HepG2 (cell line): ENCODE data around the gene TOB2. TPM values are rescaled to one million over a fixed set of nuclear protein-coding genes. Genes with fewer than 3 reads are reported as not detected.

Source experiments
- ARID3A ChIP-seq: IDR thresholded peaks from 2 replicates; pipeline ENCODE4 v1.6.1; 2012; ENCODE audit warnings: low read depth, low read length, improper control_type of control experiment
- BCL6 ChIP-seq: IDR thresholded peaks from 2 replicates; pipeline ENCODE4 v1.6.1; 2016; ENCODE audit warnings: missing genetic modification reagents, missing compliant biosample characterization
- DMAP1 ChIP-seq: IDR thresholded peaks from 2 replicates; pipeline ENCODE4 v1.6.1; 2016
- ETV6 ChIP-seq: sonication (generic); formaldehyde crosslinking; conservative IDR thresholded peaks from 2 replicates; pipeline ENCODE4 v1.4.0; 2020; ENCODE audit warnings: missing genetic modification reagents
- HNF4A ChIP-seq: sonication (generic); formaldehyde crosslinking; IDR thresholded peaks from 2 replicates; pipeline ENCODE4 v1.4.0; 2020; ENCODE audit warnings: missing genetic modification reagents
- HNRNPLL ChIP-seq: fragments of 200-400 bp; formaldehyde crosslinking; IDR thresholded peaks from 2 replicates; pipeline ENCODE4 v1.6.1; 2017; ENCODE audit warnings: mild to moderate bottlenecking, low read depth, low read length; ENCODE audit not compliant: poor library complexity, severe bottlenecking
- IKZF1 ChIP-seq: fragments of 450-650 bp; IDR thresholded peaks from 2 replicates; pipeline ENCODE4 v1.7.1; 2016
- KDM6A ChIP-seq: IDR thresholded peaks from 2 replicates; pipeline ENCODE4 v1.6.1; 2016; ENCODE audit warnings: low read depth
- MAX ChIP-seq: IDR thresholded peaks from 2 replicates; pipeline ENCODE4 v1.6.1; 2012; ENCODE audit warnings: inconsistent platforms
- MED1 ChIP-seq: sonication (generic); formaldehyde crosslinking; IDR thresholded peaks from 2 replicates; pipeline ENCODE4 v1.4.0; 2020; ENCODE audit warnings: missing genetic modification reagents
- NFE2L2 ChIP-seq: fragments of 150-350 bp; IDR thresholded peaks from 2 replicates; pipeline ENCODE4 v1.6.1; 2014; ENCODE audit warnings: low read length
- NFYB ChIP-seq: sonication (generic); formaldehyde crosslinking; IDR thresholded peaks from 2 replicates; pipeline ENCODE4 v1.4.0; 2020; ENCODE audit warnings: missing genetic modification reagents
- NR2C2 ChIP-seq: sonication (generic); formaldehyde crosslinking; IDR thresholded peaks from 2 replicates; pipeline ENCODE4 v1.4.0; 2020; ENCODE audit warnings: missing genetic modification reagents, mild to moderate bottlenecking, moderate library complexity, borderline replicate concordance
- PCBP1 ChIP-seq: fragments of 200-400 bp; formaldehyde crosslinking; IDR thresholded peaks from 2 replicates; pipeline ENCODE4 v1.6.1; 2017; ENCODE audit warnings: mild to moderate bottlenecking, low read depth, low read length, borderline replicate concordance
- RFX5 ChIP-seq: IDR thresholded peaks from 2 replicates; pipeline ENCODE4 v1.6.1; 2011; ENCODE audit warnings: low read depth, low read length, improper control_type of control experiment
- SNAPC4 ChIP-seq: sonication (generic); formaldehyde crosslinking; IDR thresholded peaks from 2 replicates; pipeline ENCODE4 v1.4.0; 2020; ENCODE audit warnings: mild to moderate bottlenecking, missing genetic modification reagents
- ZBTB21 ChIP-seq: sonication (generic); formaldehyde crosslinking; IDR thresholded peaks from 2 replicates; pipeline ENCODE4 v1.4.0; 2020; ENCODE audit warnings: missing genetic modification reagents
- ZMYM4 ChIP-seq: sonication (generic); formaldehyde crosslinking; IDR thresholded peaks from 2 replicates; pipeline ENCODE4 v1.8.1; 2023; ENCODE audit warnings: mild to moderate bottlenecking, missing genetic modification reagents
- ZNF574 ChIP-seq: sonication (generic); formaldehyde crosslinking; IDR thresholded peaks from 2 replicates; pipeline ENCODE4 v1.4.0; 2020; ENCODE audit warnings: missing genetic modification reagents
- ZNF577 ChIP-seq: sonication (generic); formaldehyde crosslinking; IDR thresholded peaks from 2 replicates; pipeline ENCODE4 v1.4.0; 2020; ENCODE audit warnings: mild to moderate bottlenecking, low read depth, missing genetic modification reagents, borderline replicate concordance
- ZNF670 ChIP-seq: sonication (generic); formaldehyde crosslinking; IDR thresholded peaks from 2 replicates; pipeline ENCODE4 v1.8.0; 2022; ENCODE audit warnings: mild to moderate bottlenecking, missing genetic modification reagents, borderline replicate concordance
- ZNF879 ChIP-seq: sonication (generic); formaldehyde crosslinking; IDR thresholded peaks from 2 replicates; pipeline ENCODE4 v1.8.1; 2023; ENCODE audit warnings: missing genetic modification reagents
- polyA plus RNA-seq, 8 experiments: library from polyadenylated mRNA; depleted of rRNA in 3 of 8; stranded (reverse) in 7 of 8; unstranded in 1 of 8; fragments of >200 nt; fragmentation: Illumina TruSeq in 4 of 8; extraction: Trizol in 4 of 8; gene quantifications; 2 replicates each; pipeline versions ENCODE4 v1.2.1 to v1.2.3, GENCODE V29; 2011 to 2016; ENCODE audit warnings: low read depth in 4 of 8, missing spikeins in 1 of 8, mixed read lengths in 1 of 8; ENCODE audit not compliant: insufficient read depth in 1 of 8
- total RNA-seq, 5 experiments: library from RNA; depleted of rRNA; stranded (reverse); fragments of >200 nt; fragmentation: Illumina TruSeq; extraction: Trizol; gene quantifications; 2 replicates each; pipeline ENCODE4 v1.2.3, GENCODE V29; 2016; ENCODE audit warnings: low read depth in 1 of 5

TOB2 gene
- total and polyA plus RNA-seq, 2 of the 13 experiments (the other 11 are each of a cell fraction or from before 2014, with no cell fraction given): 12.2 to 13.7 TPM

GRCh38 chr22:41448189-41448808 is 1.7 kb upstream of the TOB2 start (continued):
- TF ChIP-seq SNAPC4 (CRISPR knock-in tag): peak; percentile 40; the same call in 1 of the 2 replicates
- TF ChIP-seq IKZF1: no peak
- peak; percentile 75 for TF ChIP-seq MED1 (CRISPR knock-in tag)
- TF ChIP-seq ZMYM4 (CRISPR knock-in tag): peak; percentile 19; the same call in 1 of the 2 replicates
- TF ChIP-seq BCL6 (CRISPR knock-in tag): peak; percentile 19; the same call in 1 of the 2 replicates
- peak; percentile 24; the same call in 1 of the 2 replicates for TF ChIP-seq ETV6 (CRISPR knock-in tag)
- TF ChIP-seq HNRNPLL: peak; percentile 52
- TF ChIP-seq HNF4A (CRISPR knock-in tag): peak; percentile 81
- TF ChIP-seq NR2C2: peak; percentile 72; the same call in 1 of the 2 replicates
- TF ChIP-seq MAX: peak; percentile 81
- TF ChIP-seq ARID3A: peak; percentile 18; the same call in 1 of the 2 replicates
- TF ChIP-seq ZBTB21 (CRISPR knock-in tag): peak; percentile 86
- TF ChIP-seq ZNF670 (CRISPR knock-in tag): no peak
- TF ChIP-seq NFYB (CRISPR knock-in tag): peak; percentile 86
- peak; percentile 98 for TF ChIP-seq PCBP1
- peak; percentile 52; the same call in 1 of the 2 replicates for TF ChIP-seq ZNF574 (CRISPR knock-in tag)
- TF ChIP-seq ZNF879: no peak; the same call in 1 of the 2 replicates
- no peak for TF ChIP-seq NFE2L2
- TF ChIP-seq DMAP1 (CRISPR knock-in tag): peak; percentile 86
- TF ChIP-seq KDM6A (CRISPR knock-in tag): peak; percentile 49; the same call in 1 of the 2 replicates
- peak; percentile 99 for TF ChIP-seq RFX5
- no peak for TF ChIP-seq ZNF577
